Activated T-cell treated with anti-CD3 and anti-CD28 coated beads, Interleukin-2, amount 50 U/mL, for 1 hour (primary cell): ENCODE data around the gene GLG1.
"Not testable (repeated sequence)": the region's sequence is repeated elsewhere in the genome, so short reads cannot be mapped to it uniquely, and the experiment has no call there.

Experiments used
- DNase-seq: peaks from one replicate; pipeline ENCODE4 v3.0.0-alpha.2; 2020

The GLG1 gene

DNA sequence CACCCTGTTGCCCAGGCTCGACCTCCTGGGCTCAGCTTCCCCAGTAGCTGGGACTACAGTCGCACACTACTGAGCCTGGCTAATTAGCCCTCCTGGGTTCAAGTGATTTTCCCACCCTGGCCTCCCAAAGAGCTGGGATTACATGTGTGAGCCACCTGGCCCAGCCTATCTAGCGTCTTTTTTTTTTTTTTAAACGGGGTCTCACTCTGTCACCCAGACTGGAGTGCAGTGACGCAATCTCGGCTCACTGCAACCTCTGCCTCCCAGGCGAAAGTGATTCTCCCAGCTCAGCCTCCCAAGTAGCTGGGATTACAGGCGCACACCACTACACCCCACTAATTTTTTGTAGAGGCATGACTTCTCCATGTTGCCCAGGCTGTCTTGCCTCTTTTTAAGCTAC lies 33.3 kb downstream of the GLG1 start:
- DNase-seq = no peak

DNA sequence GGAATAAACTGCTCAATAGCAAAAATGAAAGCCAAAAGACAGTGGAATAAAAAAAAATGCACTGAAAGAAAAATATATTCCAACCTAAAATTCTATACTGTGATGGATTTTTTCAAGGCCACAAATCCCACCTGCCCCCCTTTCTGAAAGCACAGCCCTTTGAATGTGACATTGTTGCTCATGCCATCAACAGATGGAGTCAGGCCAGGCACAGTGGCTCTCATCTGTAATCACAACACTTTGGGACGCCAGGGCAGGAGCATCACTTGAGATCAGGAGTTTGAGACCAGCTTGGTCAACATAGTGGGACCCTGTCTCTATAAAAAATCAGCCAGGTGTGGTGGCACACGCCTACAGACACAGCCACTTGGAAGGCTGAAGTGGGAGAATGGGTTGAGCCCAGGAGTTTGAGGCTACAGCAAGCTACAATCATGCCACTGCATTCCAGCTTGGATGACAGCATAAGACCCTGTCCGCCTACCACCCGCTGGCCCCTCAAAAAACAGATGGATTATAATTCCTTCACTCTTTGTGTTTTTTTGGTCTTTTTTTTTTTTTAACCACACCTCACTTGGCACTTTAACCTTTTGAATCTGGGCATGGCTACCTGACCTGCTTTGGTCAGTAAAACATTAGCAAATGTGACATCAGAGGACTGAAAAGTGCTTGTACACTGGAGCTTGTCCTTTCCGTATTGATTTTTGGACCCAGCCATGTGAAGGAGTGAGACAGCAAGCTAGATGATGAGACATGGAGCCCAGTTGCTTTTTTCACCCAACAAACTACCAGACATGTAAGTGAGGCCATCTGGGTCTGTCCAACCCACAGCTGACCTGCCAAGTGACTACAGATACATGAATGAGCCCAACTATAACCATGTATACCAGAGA lies 36.3 kb downstream of the GLG1 start:
- no peak for DNase-seq

DNA sequence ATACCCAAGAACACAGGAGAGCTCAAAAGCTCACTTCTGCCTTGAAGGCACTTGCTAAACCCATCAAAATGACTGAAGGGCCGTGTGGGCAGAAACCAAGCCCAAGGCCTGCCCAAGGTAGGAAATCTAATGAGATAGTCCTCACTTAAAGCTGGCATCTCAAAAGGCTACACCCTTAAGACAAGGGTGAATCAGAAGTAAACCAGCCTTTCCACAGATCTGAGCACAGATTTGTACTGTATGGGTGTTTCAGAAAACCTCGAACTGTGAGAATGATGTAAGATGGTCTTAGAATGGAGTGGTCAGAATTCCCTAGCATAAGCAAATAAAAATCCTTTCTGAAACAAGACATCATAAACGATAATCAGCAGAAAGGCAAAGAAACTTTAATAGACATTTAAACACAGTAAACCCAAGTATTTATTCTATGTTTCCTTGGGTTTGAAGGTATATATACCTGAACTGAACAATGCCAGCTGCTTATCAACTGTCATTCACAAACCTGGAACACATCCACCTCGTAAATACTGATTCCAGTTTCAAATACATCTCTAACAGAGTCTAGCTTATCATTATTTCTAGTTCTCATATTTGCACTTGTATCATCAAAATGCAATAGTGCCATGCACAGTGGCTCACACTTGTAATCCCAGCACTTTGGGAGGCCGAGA lies 37.8 kb downstream of the GLG1 start:
- DNase-seq = no peak

DNA sequence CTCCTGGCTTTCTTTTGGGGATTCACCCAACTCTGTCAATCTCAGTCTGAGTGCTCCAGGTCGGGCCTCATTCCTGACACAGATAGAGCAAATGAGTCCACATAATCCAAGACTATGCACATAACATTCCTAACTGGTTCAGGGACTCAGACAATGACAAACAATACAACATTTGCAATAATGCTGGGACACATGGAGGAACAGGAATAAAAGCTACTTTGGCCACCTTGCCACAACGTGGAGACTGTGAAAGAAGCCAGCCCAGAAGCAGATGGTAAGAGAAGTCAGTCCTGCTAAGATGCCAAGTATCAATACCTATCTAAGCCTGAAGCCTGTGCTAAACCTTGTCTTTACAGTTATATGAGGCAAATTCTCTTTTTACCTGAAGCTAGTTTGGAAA lies 39.0 kb downstream of the GLG1 start:
- DNase-seq = no peak

DNA sequence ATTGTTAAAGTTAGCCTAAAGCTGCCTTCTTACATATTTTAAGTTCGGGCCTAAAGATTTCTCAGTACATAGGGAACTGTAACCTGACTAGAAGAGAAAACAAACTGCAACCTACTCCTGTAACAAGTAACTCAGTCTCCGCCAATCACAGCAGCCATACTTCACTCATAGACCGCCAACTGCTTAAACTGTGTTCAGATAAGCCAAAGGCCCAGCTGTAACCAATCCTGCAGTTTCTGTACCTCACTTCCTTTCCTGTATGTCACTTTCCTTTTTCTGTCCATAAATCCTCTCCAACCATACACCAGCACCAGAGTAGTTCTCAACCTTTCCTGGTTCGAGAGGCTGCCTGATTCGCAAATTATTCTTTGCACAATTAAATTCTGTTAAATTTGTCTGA lies 41.5 kb downstream of the GLG1 start:
- no peak for DNase-seq

DNA sequence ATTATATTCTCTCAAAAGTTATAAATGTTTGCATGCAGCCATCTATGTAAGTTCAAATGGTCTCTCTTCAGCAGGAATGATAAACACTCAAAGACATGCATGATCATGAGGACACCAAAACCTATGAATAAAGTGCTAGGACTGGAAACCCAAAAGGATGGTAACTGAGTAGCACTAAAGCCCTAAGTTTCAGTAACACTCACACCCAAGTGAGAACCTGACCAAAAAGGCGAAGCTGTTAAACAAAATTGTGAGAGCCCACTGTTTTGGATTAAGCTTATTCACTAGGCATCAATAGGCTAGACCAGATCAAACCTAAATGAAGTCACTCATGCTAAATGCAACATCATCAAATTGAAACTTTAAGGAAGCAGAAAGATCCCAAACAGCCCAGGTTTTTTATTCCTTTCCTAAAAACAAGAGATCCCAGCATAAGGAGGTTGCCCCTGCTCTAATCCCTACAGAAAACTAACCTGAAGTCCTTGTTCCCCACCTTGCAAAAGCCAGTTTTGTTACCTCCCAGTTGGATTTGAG lies 42.4 kb downstream of the GLG1 start:
- no peak for DNase-seq

DNA sequence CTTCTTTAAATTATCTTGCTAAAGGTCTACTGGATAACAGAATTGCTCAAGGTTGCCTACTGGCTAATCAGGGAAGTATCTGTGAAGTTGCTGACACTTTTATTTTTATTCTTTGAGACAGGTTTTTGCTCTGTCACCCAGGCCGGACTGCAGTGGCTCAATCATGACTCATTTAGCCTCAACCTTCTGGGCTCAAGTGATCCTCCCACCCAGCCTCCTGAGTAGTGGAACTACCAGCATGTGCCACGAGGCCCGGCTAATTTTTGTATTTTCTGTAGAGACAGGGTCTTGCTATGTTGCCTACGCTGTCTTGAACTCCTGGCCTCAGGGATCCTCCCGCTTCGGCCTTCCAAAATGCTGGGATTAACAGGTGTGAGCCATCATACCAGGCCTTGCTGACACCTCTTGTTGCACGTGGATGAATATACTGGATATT lies 43.1 kb downstream of the GLG1 start:
- no peak for DNase-seq

DNA sequence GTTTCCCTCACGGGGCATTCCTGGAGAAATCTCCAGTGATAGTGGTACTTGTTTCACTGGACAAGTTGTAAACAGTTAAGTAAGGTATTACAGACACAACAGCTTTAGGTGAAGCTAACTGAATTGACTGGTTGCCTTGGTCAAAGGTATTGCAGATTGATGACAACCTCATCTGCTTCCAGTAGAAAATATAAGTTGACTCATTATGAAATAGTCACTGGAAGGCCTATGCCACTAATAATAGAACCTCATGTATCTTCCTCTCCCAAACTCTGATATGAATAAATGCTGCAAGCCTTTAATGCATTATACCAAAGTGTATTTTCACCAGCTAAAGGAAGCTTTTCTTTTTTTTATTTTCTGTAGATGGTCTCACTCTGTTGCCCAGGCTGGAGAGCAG lies 44.8 kb downstream of the GLG1 start:
- DNase-seq = no peak

DNA sequence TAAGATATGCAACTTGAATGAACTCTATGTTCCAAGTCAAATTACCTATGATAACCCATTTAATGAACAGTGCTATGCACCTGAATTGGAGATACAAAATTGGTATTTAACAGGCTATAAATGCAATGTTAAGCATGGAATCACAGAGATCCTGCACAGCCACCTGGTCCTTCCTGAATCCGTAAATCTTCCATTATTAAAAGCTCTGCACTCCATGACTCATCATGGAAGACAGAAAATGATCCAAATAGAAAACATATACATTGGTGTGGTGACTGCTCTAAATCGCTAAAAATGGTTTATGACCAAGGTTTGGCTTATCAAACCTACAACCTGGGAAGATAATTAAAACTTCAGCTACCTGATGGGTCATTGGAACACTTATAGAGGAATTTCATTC lies 45.3 kb downstream of the GLG1 start:
- DNase-seq = no peak

DNA sequence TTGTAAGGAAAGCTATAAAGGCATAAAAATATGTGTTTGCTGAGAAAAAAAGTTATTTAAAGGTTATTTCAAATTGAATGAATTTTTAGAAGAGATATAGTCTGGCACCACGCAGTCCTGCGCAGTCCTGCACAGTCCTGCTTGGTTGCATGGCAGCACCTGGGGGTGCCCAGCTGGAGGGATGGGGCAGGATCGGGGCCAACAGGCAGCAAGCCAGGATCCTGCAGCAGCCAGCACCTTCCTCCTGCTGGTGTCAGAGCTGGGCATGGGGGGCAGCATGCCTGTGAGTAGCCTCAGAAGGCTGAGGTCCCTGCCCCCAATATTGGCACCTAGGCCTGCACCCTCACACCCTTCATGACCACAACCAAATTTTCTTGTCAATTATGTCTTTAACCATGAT lies 46.0 kb downstream of the GLG1 start:
- no peak for DNase-seq

DNA sequence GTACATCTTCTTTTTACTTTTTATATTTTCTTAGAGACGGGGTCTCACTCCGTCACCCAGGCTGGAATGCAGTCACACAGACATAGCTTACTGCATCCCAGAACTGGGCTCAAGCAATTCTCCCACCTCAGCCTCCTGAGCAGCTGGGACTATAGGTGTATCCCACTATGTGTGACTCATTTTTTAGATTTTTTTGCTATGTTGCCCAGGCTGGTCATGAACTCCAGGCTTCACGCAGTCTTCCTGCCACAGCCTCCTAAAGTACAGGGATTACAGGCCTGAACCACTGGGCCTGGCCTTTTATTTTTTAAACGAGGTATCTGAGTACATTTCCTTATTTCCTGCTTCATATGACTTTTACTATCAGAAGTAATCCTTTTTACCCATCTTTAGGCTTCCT lies 48.0 kb downstream of the GLG1 start:
- no peak for DNase-seq

DNA sequence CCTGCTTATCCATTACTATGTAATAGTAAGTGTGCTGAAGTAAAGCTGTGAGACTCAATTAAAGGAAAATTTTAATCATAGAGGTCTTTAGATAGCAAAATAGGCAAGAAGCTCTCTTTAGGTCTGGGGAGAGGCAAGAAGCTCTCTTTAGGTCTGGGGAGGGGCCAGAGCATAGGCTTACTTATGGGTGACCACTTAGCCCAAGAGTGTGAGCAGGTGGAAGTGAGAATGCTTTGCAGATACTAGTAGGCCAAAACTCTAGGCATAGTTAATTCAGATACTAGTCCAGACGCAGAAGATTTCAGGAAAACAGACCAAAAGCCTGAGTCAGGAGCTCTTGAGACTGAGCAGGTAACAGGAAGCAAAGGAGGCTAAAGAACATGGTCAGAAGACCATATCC lies 49.6 kb downstream of the GLG1 start:
- DNase-seq = no peak

DNA sequence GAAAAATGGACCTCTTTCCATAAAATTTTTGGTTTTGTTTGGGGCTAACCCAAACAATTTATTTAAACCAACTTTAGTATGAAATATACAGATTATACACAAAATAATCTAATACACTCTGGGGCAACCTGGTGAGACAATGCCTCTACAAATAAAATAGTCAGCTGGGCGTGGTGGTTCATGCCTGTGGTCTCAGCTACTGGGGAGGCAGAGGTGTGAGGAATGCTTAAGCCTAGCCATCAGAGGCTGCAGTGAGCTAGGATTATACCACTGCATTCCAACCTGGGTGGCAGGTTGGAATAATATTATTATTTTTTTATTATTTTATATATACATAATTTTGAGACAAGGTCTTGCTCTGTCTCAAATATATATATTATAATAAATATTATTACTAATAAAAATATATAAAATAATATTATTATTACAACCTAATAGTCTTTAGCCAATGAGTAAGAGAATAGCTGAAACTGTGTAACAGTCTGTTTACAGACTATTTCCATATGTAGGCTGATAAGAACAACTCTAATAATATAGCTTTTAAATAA lies 50.5 kb downstream of the GLG1 start:
- no peak for DNase-seq

DNA sequence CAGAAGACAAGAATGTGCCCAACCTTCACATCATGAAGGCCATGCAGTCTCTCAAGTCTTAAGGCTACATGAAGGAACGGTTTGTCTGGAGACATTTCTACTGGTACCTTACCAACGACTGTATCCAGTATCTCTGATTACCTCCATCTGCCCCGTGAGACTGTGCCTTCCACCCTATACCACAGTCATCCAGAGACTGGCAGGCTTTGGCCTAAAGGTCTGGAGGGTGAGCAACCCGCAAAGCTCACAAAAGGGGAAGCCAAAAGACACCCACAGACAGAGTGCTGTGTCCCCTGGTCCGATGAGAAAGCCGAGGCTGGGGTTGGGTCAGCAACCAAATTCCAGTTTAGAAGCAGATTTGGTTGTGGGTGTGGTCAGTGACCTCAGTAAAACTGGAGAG lies 54.6 kb downstream of the GLG1 start:
- not testable (repeated sequence) for DNase-seq

DNA sequence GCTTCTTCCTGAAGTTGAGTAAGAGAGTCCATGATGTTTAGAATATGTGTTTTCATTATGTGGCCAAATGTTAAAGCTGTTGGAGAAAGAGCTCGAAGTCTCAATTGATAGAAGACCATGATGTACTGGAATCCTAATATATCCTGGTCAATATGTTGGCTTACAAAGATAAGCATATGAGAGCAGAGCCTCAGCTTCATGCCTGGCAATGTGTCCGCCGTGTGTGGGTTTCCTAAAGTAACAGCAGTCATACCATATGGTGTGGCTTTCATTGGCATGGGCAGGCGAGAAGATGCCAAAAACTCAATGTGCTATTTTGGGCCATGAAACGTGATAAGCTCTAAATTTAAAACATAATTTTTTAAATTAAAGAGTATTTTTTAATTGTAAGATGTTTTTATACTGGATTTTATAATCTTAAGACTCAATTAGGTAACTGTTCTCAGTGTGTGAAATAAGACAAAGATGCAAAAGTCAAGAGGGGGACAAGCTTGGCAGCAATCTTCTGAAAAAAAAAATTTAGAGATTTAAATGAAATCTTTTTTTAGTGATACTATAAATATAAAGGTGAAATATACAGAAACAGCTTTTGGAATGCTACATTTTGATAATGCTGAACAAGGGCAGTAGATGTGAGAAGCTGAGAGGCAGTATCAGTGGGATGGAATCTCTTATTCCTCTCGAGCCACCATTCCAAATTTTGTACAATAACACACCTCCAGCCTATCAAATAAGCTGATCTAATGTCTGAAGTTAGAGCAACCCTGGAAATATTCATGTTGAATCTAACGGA lies 56.5 kb downstream of the GLG1 start:
- DNase-seq = not testable (repeated sequence)

DNA sequence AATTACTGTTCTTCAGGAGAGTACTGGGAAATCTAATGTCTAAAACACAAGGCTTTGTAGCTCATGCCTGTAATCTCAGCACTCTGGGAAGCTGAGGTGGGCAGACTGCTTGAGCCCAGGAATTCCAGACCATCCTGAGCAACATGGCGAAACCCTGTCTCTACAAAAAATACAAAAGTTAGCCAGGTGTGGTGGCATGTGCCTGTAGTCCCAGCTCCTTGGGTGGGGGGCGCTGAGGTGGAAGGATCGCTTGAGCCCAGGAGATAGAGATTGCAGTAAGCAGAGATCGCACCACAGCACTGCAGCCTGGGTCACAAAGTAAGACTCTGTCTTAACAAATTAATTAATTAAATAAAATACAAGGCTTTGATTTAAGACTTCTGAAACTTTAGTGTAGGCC lies 60.8 kb downstream of the GLG1 start:
- not testable (repeated sequence) for DNase-seq

DNA sequence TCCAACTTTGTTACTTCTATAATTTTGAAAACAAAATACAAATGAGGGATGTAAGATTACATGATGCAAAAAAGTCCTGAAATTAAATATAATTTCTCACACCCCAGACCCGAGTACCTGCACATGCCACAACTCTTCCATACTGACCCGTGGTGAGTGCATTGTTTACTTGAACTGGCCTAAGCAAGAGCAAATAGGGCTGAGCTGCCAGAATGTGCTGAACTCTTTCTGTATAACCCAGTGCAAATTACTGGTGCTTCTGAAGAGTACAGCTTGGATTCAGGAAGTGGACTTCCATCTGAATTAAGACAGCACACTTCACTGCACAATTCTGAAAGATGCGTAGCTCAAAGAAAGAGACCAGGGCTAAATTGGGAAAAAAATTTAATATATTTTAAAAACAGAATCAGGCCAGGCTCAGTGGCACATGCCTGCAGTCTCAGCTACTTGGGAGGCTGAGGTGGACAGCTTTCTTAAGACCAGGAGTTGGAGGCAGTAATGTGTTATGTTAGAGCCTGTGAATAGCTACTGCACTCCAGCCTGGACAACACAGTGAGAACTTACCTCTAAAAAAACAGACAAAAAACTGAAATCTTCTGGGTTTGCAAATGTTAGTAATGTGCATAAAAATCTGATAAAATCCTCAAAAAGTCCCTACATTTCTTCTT lies 63.9 kb downstream of the GLG1 start:
- not testable (repeated sequence) for DNase-seq

DNA sequence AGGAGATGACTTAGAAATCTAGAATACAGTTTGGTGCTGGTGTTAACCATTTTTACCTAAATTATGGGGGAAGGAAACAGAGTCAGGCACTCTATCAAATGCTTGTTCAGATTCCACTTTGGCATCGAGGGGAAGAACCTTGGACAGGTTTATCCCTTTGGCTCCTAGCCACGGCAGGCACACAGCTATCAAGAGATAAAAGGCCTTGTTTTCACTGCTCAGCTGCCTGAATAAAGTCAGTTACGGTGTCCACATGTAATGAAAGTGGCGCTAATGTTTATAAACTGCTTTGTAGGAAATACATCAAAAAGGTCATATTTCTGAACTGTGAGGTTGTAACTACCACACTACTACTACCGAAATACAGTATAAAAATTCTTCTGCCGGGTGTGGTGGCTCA lies 66.3 kb downstream of the GLG1 start:
- not testable (repeated sequence) for DNase-seq

DNA sequence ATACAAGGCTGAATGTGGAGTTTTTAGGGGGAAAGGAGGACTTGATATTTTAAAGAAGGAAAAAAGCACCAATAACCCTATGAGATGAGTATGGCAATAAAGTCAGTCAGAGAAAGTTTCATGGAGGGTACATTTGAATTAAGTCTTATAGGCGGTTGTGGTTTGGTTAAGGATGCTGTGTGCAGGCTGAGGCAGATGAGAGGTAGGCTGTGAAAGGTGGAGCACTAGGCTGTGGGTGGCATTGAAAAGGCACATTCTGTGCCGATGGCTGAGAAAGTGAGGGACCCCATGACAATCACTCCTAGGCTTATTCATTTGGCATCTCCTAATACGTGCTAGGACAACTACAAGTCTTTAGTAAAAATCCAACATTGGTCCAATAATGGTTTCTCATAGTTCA lies 68.1 kb downstream of the GLG1 start:
- DNase-seq = not testable (repeated sequence)

DNA sequence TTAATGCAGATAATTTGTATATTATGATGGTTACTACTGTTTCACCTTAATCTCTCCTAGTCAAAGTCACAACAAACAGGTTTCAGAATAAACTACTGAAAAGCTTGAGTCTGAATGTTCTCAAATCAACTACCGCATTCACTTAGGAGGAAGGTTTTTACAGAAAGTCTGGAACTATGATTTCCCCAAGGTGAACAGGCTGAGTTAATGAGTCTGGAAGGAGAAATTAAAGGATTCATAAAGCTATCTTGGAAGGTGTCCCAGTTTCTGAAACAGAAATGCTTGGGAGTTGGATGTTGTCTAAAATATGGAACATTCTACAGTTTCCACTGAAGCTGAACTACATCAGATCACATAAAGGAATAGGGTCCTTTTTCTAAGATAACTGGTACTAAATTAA lies 69.2 kb downstream of the GLG1 start:
- not testable (repeated sequence) for DNase-seq

DNA sequence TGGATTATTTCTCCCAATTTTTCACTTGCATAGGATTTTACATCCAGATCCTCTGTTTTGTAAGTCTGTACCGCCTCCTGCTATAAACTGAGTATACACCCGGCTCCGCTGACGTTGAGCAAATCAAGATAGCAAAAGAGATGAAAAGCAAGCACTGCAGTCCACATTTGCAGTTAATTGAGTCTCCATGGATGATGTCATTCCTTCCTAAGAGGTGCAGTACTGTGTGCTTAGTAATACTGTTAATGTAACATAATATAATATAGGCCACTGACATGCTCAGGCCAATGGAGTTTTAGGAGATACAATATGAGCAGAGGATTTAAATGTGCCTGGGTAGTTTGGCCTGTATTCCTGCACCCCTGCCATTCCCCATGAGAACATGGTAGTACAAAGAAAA lies 72.3 kb downstream of the GLG1 start:
- DNase-seq = not testable (repeated sequence)

DNA sequence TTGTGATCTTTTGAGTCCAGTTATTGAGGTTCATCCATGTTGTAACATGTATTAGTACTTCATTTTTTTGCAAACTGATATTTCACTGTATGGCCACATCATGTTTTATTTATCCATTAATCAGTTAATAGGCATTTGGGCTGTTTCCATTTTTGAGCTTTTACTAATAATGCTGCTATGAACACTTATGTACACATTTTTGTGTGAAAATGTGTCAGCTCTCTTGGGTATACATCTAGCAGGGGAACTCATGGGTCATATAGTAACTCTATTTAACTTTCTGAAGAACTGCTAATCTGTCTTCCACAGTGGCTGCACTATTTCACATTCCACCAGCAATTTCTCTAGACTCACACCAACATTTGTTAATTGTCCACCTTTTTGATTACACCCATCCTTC lies 82.0 kb downstream of the GLG1 start:
- DNase-seq = no peak
